GM12873 (cell line): ENCODE measurements around the gene HLCS.

Experiments
- CTCF ChIP-seq: IDR thresholded peaks from 2 replicates; pipeline ENCODE4 v1.5.1; 2012; ENCODE audit warnings: low read depth, mild to moderate bottlenecking, moderate library complexity, low read length, control low read depth; ENCODE audit not compliant: insufficient read depth; ENCODE audit errors: missing control alignments

The HLCS gene

GRCh38 chr21:36834192-36834591 is 132.3 kb downstream of the HLCS start:
- TF ChIP-seq CTCF: no peak

- TF ChIP-seq CTCF: no peak
Measured at GRCh38 chr21:36830100-36830499, 136.4 kb downstream of the HLCS start.

- TF ChIP-seq CTCF: no peak
Measured at GRCh38 chr21:36828891-36829515, 137.5 kb downstream of the HLCS start.

GRCh38 chr21:36828208-36828607 is 138.3 kb downstream of the HLCS start:
- no peak for TF ChIP-seq CTCF

- no peak for TF ChIP-seq CTCF
Measured at GRCh38 chr21:36825658-36826057, 140.8 kb downstream of the HLCS start.

- TF ChIP-seq CTCF: no peak
Measured at GRCh38 chr21:36821032-36821299, 145.5 kb downstream of the HLCS start.

GRCh38 chr21:36820176-36821031 is 146.1 kb downstream of the HLCS start:
- no peak for TF ChIP-seq CTCF
